Mesenchymal stem cell (in vitro differentiated cells and primary cell): ENCODE data around the gene CDADC1.

Experiments used
- DNase-seq: peaks from one replicate; pipeline ENCODE4 v3.0.0-alpha.2; 2013
- H2AFZ ChIP-seq: one replicate; pipeline ENCODE4 v1.6.1; 2013; ENCODE audit warnings: low read depth, mild to moderate bottlenecking, control low read depth, inconsistent platforms, low read length, moderate library complexity
- H2AK5ac ChIP-seq: 2 replicates; pipeline ENCODE4 v1.6.1; 2013; ENCODE audit warnings: low read length, moderate library complexity, mild to moderate bottlenecking, inconsistent platforms; ENCODE audit not compliant: severe bottlenecking
- H2BK120ac ChIP-seq: one replicate; pipeline ENCODE4 v1.6.1; 2013; ENCODE audit warnings: low read depth, mild to moderate bottlenecking, inconsistent platforms, low read length, moderate library complexity
- H2BK12ac ChIP-seq, 2 experiments: one replicate each; pipeline ENCODE4 v1.6.1; 2013; ENCODE audit warnings: inconsistent platforms in 2 of 2, low read length in 2 of 2, mild to moderate bottlenecking in 2 of 2, moderate library complexity in 2 of 2, control low read depth in 1 of 2
- H2BK15ac ChIP-seq: one replicate; pipeline ENCODE4 v1.6.1; 2013; ENCODE audit warnings: mild to moderate bottlenecking, low read depth, inconsistent platforms; ENCODE audit not compliant: poor library complexity, severe bottlenecking
- H2BK5ac ChIP-seq: 2 replicates; pipeline ENCODE4 v1.6.1; 2013; ENCODE audit warnings: low read depth, mild to moderate bottlenecking, low read length, control low read depth, inconsistent platforms; ENCODE audit not compliant: poor library complexity, severe bottlenecking
- H3K14ac ChIP-seq, 2 experiments: one replicate each; pipeline ENCODE4 v1.6.1; 2013; ENCODE audit warnings: inconsistent platforms in 2 of 2, low read length in 2 of 2, control low read depth in 1 of 2, mild to moderate bottlenecking in 1 of 2, moderate library complexity in 1 of 2
- H3K18ac ChIP-seq, 2 experiments: one replicate each; pipeline ENCODE4 v1.6.1; 2013; ENCODE audit warnings: inconsistent platforms in 2 of 2, low read length in 2 of 2, control low read depth in 1 of 2, low read depth in 1 of 2, mild to moderate bottlenecking in 1 of 2
- H3K23ac ChIP-seq, 2 experiments: one replicate each; pipeline ENCODE4 v1.6.1; 2013; ENCODE audit warnings: inconsistent platforms in 2 of 2, low read length in 2 of 2, mild to moderate bottlenecking in 2 of 2, moderate library complexity in 2 of 2, control low read depth in 1 of 2
- H3K27ac ChIP-seq: 2 replicates; pipeline ENCODE4 v1.5.1; 2013; ENCODE audit warnings: mild to moderate bottlenecking, moderate library complexity, low read length, control low read depth, inconsistent platforms; ENCODE audit not compliant: poor library complexity, severe bottlenecking
- H3K27me3 ChIP-seq, 2 experiments: 2 replicates each; pipeline versions ENCODE4 v1.6.1 to v1.7.0; 2013; ENCODE audit warnings: low read length in 2 of 2, mild to moderate bottlenecking in 2 of 2, moderate library complexity in 2 of 2, control low read depth in 1 of 2, inconsistent platforms in 1 of 2; ENCODE audit not compliant: control insufficient read depth in 1 of 2, insufficient read depth in 1 of 2
- H3K36me3 ChIP-seq, 2 experiments: 2 replicates each; pipeline versions ENCODE4 v1.6.1 to v1.7.0; 2013; ENCODE audit warnings: low read length in 2 of 2, control low read depth in 1 of 2, inconsistent platforms in 1 of 2, low read depth in 1 of 2, mild to moderate bottlenecking in 1 of 2; ENCODE audit not compliant: insufficient read depth in 2 of 2, control insufficient read depth in 1 of 2
- H3K4ac ChIP-seq, 2 experiments: one replicate each; pipeline ENCODE4 v1.6.1; 2013; ENCODE audit warnings: inconsistent platforms in 2 of 2, low read length in 2 of 2, mild to moderate bottlenecking in 2 of 2, moderate library complexity in 2 of 2, control low read depth in 1 of 2, low read depth in 1 of 2
- H3K4me1 ChIP-seq: 2 replicates; pipeline ENCODE4 v1.6.1; 2013; ENCODE audit warnings: low read depth, low read length, control low read depth; ENCODE audit not compliant: control insufficient read depth, insufficient read depth
- H3K4me2 ChIP-seq: 2 replicates; pipeline ENCODE4 v1.6.1; 2013; ENCODE audit warnings: low read length, mild to moderate bottlenecking, inconsistent platforms; ENCODE audit not compliant: poor library complexity, severe bottlenecking
- H3K4me3 ChIP-seq, 2 experiments: 2 replicates each; pipeline versions ENCODE4 v1.5.1 to v1.7.0; 2013; ENCODE audit warnings: low read length in 2 of 2, mild to moderate bottlenecking in 2 of 2, control low read depth in 1 of 2, low read depth in 1 of 2; ENCODE audit not compliant: insufficient read depth in 1 of 2
- H3K79me1 ChIP-seq: replicated peaks from 2 replicates; pipeline ENCODE4 v1.6.1; 2013; ENCODE audit warnings: mild to moderate bottlenecking, control low read depth, low read length, inconsistent platforms; ENCODE audit not compliant: poor library complexity, severe bottlenecking
- H3K9ac ChIP-seq: 2 replicates; pipeline ENCODE4 v1.7.0; 2013; ENCODE audit warnings: mild to moderate bottlenecking, low read length, moderate library complexity
- H3K9me3 ChIP-seq: 2 replicates; pipeline ENCODE4 v1.7.0; 2013; ENCODE audit warnings: mild to moderate bottlenecking, low read length; ENCODE audit not compliant: control insufficient read depth
- H4K8ac ChIP-seq: one replicate; pipeline ENCODE4 v1.6.1; 2013; ENCODE audit warnings: inconsistent platforms, mild to moderate bottlenecking, low read length, moderate library complexity
- H4K91ac ChIP-seq: one replicate; pipeline ENCODE4 v1.6.1; 2013; ENCODE audit warnings: mild to moderate bottlenecking, low read length, inconsistent platforms
- WGBS: methylation state at CpG from one replicate; pipeline ENCODE4 v1.1.7; 2013; ENCODE audit warnings: mixed read lengths; 5-methylcytosine and 5-hydroxymethylcytosine counted together

Gene CDADC1

GRCh38 chr13:49210669-49211068 is 37.1 kb upstream of the CDADC1 start:
- H2BK5ac ChIP-seq: no peak overlapping the region
- no peak overlapping the region for H2AFZ ChIP-seq
- H3K14ac ChIP-seq: no peak overlapping the region
- no peak overlapping the region for H3K9ac ChIP-seq
- no peak overlapping the region for H2BK120ac ChIP-seq
- H3K27ac ChIP-seq: no peak overlapping the region
- peaks cover 1% of the 10 kb centered on the region for H3K79me1 ChIP-seq
- H3K27me3 ChIP-seq: no peaks in the 10 kb centered on the region
- no peak overlapping the region for H2AK5ac ChIP-seq
- no peak overlapping the region for H2BK15ac ChIP-seq
- WGBS: 97% methylated on average over 5 of the region's 5 CpGs
- H3K4me1 ChIP-seq: no peaks in the 10 kb centered on the region
- DNase-seq: no peak
- H3K4ac ChIP-seq: no peak overlapping the region
- H4K91ac ChIP-seq: no peak overlapping the region
- H3K4me2 ChIP-seq: no peak overlapping the region
- no peak overlapping the region for H4K8ac ChIP-seq
- H3K23ac ChIP-seq: no peak overlapping the region
- H3K36me3 ChIP-seq: peaks cover 11 to 62% of the 10 kb centered on the region in 2 experiments
- H3K18ac ChIP-seq: no peak overlapping the region
- H3K9me3 ChIP-seq: no peaks in the 10 kb centered on the region
- H3K4me3 ChIP-seq: no peak overlapping the region
- H2BK12ac ChIP-seq: no peak overlapping the region

DNA sequence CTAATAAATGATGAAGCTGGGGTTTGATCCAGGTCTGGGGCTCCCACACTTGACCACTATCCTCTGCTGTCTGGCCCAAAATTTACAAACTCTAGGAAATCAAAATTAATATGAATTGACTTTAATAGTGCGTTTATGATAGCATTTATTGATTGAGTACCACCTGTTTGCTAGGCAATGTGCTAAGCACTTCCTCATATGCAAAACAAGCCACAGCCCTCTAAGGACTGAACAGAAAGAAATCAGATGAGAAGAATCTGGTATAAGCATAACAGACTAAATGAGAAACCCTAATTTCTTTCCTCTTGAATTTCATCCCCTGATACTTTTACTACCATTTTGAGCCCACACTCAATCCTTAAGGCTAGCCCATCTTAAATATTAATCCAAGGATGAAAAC is 34.2 kb upstream of the CDADC1 start:
- Histone ChIP-seq H3K36me3 (peaks cover 7 to 34% of the 10 kb centered on the region in 2 experiments), H3K9me3 (no peaks in the 10 kb centered on the region), H3K4me1 (peaks cover 3% of the 10 kb centered on the region), H3K18ac (no peak overlapping the region), H2AK5ac (no peak overlapping the region), H3K27me3 (peaks cover 17 to 20% of the 10 kb centered on the region in 2 experiments), H2AFZ (no peak overlapping the region), H3K79me1 (peaks cover 1% of the 10 kb centered on the region), H3K9ac (no peak overlapping the region), H3K23ac (no peak overlapping the region), H2BK12ac (no peak overlapping the region), H3K4me2 (no peak overlapping the region), H3K14ac (no peak overlapping the region), H3K27ac (no peak overlapping the region), H4K8ac (no peak overlapping the region), H2BK15ac (no peak overlapping the region), H4K91ac (no peak overlapping the region), H3K4ac (no peak overlapping the region), H2BK120ac (no peak overlapping the region), H2BK5ac (no peak overlapping the region), H3K4me3 (no peak overlapping the region)
- DNase-seq: no peak
- WGBS: no CpG with 5 or more reads among the region's 1 CpG

GRCh38 chr13:49213997-49214916 is 33.5 kb upstream of the CDADC1 start:
- WGBS: 68% methylated on average over 6 of the region's 6 CpGs
- no peak for DNase-seq

DNA sequence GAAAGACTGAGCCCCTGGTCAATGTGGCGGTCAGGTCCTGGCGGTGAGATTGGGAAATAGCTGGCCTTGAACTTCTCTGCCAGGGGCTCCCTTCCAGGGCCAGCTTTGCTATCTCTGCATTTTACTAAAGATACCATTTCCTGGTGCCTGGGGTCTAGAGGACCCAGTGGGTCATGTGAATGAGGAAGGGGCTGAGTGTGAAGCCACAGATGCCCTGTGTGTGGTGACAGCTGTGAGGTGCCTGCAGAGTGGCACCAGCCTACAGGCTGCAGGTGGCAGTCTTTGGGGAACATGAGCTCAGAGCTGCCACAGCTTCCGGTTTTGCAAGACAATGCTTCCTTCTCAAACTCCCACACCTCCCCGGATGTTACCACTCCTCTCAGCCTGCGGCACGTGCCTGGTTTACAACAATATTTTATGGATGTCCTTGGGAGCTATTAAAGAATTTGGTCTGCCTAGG is 32.8 kb upstream of the CDADC1 start:
- no peak for DNase-seq
- Histone ChIP-seq H3K4ac (no peak overlapping the region), H4K91ac (no peak overlapping the region), H3K18ac (no peak overlapping the region), H2BK5ac (no peak overlapping the region), H3K9me3 (no peaks in the 10 kb centered on the region), H3K79me1 (no peaks in the 10 kb centered on the region), H3K9ac (no peak overlapping the region), H2BK12ac (no peak overlapping the region), H3K4me3 (no peak overlapping the region), H4K8ac (no peak overlapping the region), H3K23ac (no peak overlapping the region), H3K14ac (no peak overlapping the region), H2BK120ac (no peak overlapping the region), H3K27me3 (peaks cover 31 to 34% of the 10 kb centered on the region in 2 experiments), H3K36me3 (peaks cover 7 to 21% of the 10 kb centered on the region in 2 experiments), H3K4me2 (no peak overlapping the region), H2BK15ac (no peak overlapping the region), H2AFZ (no peak overlapping the region), H3K27ac (no peak overlapping the region), H2AK5ac (no peak overlapping the region), H3K4me1 (peaks cover 8% of the 10 kb centered on the region)
- WGBS: 87% methylated on average over 4 of the region's 6 CpGs

More at GRCh38 chr13:49213997-49214916, 33.5 kb upstream of the CDADC1 start:
- Histone ChIP-seq H3K4me1 (peaks cover 6% of the 10 kb centered on the region), H2BK120ac (no peak overlapping the region), H3K9me3 (no peaks in the 10 kb centered on the region), H3K18ac (no peak overlapping the region), H3K27ac (no peak overlapping the region), H3K4me3 (no peak overlapping the region), H3K9ac (no peak overlapping the region), H4K91ac (no peak overlapping the region), H3K14ac (no peak overlapping the region), H2BK5ac (no peak overlapping the region), H3K4ac (no peak overlapping the region), H2BK15ac (no peak overlapping the region), H2AK5ac (no peak overlapping the region), H2BK12ac (no peak overlapping the region), H4K8ac (no peak overlapping the region), H3K23ac (no peak overlapping the region), H3K79me1 (peaks cover 1% of the 10 kb centered on the region), H3K36me3 (peaks cover 7 to 27% of the 10 kb centered on the region in 2 experiments), H2AFZ (no peak overlapping the region), H3K27me3 (peaks cover 24 to 27% of the 10 kb centered on the region in 2 experiments), H3K4me2 (no peak overlapping the region)
